Retina (tissue), 1 donor: Measurements from ENCODE around the gene RGS3.
A peak's percentile ranks its signal among the peaks of the same experiment; 100 is the strongest.
"Not testable (repeated sequence)": the region's sequence is repeated elsewhere in the genome, so short reads cannot be mapped to it uniquely, and the experiment has no call there.

Source experiments
- DNase-seq: peaks from one replicate; pipeline ENCODE4 v3.0.0-alpha.2; 2016

Gene RGS3

DNA sequence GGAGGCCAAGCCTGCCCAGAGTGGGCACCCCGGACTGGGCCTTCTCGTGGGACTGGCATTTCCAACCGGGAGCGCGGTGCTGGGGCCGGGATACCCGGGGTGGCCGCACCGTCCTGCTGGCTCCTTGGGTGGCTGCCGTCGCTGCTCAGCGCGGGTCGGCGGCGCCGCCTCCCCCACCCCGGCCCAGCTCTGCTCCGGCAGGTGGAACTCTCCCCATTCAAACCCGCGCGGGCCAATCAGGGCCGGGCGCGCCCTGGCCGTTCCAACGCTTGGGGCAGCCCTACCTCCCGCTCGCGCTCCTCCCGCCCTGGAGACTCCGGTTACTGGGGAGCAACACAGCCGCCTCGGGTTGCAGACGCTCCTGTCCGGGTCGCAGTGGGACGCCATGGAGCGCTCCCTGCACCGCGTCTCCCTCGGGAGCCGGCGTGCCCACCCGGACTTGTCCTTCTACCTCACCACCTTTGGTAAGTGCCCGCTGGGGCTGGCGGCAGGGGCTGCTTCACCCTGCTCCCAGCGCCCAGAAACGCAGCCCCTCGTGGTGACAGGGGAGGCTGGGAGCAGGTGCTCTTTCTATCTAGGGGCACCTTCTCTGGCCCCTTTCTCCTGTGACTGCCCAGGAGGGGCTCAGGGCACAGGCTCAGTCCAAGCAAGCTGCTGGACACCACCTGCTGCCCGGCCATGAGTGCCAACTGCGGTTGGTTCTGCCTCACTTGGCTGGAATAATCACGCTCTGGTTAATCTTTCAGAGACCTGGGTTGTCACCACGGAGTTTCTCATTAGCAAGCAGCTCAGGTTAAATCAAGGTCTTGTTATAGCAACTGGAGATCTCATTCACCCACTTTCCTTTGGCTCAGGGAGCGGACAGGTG is at the start of gene RGS3:
TSS of gene RGS3 (plus strand) at position 310 of the 868 bp plus-strand sequence. CDS start at position 386, 76 bp downstream.
- DNase-seq = peak; percentile 88

DNA sequence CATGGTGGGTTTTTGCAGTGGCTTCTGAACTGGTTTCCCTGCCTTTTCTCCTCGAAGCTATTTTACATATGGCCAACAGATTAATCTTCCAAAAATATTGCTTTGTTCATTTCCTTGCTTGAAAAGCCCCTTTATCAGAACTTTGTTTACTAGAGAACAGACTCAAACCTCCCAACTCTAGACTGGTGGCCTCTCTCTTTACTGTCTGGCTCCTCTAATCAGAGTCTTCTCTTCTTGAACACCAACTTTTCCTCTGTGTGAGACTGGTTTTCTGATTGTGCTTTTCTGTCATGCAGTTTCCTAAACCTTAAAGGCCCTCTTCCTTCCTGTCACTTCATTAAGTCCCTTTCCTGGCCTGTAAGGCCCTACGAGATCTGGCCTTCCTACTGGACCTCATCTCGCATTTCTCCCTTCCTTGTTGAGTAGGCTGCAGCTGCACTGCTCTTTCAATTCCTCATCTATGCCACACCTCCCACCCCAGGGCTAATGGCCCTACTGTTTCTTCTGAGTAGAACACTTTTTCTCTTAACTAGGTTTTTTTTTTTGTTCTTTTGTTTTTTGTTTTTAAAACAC is 47.3 kb upstream of the RGS3 start:
- no peak for DNase-seq

- DNase-seq = no peak
Observed at GRCh38 chr9:113417370-113417769, 46.2 kb upstream of the RGS3 start.

DNA sequence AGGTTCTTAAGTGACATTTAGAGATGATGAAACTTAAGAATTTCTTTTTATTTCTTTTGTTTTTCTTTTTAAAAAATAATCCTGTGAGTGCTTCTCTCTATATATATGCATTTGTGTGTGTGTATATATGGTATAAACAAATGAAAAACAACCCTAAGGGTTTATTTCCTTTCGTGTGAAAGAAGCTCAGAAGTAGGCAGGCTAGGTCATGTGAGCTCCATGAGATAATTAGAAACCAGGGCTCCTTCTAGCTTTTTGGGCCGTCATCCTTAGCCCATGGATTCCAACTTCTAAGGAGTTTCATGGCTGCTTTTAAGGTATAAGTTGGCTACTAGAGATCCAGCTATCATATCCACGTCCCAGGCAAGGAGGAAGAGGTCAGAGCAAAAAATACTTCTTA is 41.8 kb upstream of the RGS3 start:
- no peak for DNase-seq

GRCh38 chr9:113425072-113425471 is 38.5 kb upstream of the RGS3 start:
- DNase-seq = no peak

DNA sequence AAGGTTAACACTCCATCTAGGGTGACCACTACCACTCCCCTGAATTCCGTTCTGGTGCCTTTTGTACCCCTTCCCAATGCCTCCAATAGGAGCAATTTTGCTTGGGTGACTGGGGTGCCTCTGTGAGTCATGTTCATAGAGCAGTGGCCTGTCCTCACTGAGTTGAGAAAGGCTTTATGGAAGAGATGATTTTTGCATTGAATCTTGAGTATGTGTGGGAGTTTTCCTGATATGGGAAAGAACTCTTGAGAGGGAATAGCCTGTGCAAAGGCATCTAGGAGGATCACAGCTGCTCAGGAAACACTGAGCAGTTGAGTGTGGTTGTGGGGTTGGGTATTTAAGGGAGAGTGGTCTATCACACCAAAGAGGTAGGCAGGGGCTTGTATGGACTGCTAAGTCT is 36.8 kb upstream of the RGS3 start:
- no peak for DNase-seq

DNA sequence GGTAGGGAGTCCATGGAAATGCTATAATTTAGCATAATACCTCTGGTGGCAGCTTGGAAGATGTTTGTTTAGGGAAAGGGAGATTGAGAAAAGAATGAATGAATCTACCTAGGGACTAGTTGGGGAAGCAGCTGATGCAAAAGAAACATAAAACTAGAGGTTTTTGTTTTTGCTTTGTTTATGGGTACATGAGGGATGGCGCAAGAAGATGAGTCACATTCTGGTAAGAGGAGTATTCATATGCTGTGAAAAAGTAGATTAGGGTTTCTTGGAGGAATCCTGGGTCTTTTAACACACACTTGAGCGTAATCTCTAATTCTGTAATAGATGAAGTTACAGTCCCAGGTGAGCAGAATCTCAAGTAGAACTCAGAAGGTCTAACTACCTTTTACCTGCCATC is 35.9 kb upstream of the RGS3 start:
- DNase-seq = no peak

DNA sequence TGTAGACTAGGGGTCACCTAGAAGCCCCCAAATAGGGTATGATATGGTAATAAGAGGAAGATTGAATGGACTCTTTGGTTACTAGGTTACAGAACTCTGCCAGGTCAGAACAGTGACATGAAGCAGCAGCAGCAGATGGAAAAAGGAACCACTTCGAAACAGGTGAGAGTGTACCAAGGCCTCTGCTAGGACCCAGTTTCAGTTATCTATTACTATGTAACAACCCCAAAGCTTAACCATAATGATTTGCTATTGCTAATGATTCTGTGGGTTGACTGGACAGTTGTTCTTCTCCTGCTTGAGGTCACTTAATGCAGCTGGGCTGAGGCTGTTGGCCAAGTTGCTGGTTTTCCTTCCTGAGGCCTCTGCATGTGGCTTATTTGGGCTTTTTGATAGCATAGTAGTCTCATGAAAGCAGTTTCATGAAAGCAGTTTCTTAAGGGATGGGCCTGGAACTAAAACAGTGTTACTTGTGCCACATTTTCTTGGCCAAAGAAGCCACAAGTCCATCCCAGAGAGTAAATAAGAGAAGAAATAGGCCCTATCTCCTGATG is 35.4 kb upstream of the RGS3 start:
- DNase-seq = no peak

GRCh38 chr9:113431191-113431590 is 32.3 kb upstream of the RGS3 start:
- DNase-seq = no peak

DNA sequence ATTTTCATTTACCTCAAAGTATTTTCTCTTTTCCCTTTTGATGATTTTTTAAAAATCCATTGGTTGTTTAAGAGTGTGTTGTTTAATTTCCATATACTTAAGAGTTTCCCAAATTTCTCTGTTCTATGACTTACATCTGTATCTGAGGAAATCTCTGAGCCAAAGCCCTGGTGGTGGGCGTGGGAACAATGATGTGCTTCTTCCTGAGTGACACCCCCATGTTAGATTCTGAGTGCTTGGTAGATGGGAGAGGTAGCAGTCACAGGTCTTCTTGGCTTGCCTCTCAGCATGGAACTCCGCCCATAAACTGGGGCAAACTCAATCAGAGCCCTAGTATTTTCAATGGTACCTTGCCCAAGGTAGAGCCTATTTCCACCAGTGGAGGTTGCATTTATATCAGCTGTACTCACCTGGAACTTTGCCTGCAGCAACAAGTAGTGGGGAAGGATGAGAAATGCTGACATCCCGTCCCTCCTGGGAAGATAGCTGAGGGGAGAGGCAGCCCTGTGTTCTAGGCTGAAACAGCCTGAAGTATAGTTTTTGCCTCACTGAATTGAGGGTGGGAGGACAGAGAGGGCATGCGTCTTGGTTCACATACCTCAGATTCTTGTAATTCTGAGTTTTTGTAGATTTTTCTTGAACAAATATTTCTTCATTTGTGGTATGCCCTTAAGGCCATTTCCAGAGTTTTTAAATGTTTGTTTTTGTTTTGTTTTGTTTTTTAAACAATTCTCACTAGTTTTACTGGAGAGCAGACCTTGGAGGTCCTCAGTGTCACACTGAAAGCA is 26.6 kb upstream of the RGS3 start:
- DNase-seq = no peak

GRCh38 chr9:113437716-113438115 is 25.8 kb upstream of the RGS3 start:
- DNase-seq = not testable (repeated sequence)

DNA sequence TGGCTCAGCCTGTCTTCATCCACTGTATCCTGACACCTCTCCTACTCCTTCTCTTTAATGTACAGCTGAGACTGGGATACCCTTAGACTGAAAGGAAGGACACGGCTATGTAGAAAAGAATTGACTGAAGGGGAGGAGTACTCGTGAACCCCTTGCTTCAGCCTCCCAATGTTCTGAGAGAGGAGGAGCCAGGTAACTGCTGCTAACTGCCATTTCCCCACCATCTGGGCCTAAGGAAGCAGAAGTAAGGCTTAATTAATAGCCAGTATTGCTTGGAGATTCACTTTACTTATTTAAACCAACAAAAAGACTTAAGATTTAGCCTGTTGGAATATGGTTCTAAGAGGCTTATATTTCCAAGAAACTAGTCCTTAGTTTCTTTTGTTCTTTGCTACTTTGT is 18.8 kb upstream of the RGS3 start:
- no peak for DNase-seq

GRCh38 chr9:113446323-113446740 is 17.2 kb upstream of the RGS3 start:
- DNase-seq = peak; percentile 63

- DNase-seq = no peak
Observed at GRCh38 chr9:113449376-113449775, 14.2 kb upstream of the RGS3 start.

DNA sequence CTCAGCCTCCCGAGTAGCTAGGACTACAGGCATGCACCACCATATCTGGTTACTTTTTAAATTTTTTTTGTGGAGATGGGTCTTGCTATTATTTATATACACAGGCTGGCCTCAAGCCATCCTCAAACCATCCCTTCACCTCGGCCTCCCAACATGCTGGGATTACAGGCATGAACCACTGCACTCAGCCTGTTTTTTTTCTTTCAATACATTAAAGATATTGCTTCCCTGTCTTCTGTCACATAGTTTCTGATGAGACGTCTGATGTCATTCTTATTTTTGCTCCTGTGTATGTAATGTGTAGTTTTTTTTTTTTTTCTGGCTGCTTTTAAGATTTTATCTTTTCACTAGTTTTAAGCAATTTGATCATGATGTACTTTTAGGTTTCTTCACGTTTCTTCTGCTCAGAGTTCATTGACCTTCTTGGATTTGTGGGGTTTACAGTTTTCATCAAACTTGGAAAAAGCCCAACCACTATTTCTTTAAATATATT is 11.4 kb upstream of the RGS3 start:
- no peak for DNase-seq

DNA sequence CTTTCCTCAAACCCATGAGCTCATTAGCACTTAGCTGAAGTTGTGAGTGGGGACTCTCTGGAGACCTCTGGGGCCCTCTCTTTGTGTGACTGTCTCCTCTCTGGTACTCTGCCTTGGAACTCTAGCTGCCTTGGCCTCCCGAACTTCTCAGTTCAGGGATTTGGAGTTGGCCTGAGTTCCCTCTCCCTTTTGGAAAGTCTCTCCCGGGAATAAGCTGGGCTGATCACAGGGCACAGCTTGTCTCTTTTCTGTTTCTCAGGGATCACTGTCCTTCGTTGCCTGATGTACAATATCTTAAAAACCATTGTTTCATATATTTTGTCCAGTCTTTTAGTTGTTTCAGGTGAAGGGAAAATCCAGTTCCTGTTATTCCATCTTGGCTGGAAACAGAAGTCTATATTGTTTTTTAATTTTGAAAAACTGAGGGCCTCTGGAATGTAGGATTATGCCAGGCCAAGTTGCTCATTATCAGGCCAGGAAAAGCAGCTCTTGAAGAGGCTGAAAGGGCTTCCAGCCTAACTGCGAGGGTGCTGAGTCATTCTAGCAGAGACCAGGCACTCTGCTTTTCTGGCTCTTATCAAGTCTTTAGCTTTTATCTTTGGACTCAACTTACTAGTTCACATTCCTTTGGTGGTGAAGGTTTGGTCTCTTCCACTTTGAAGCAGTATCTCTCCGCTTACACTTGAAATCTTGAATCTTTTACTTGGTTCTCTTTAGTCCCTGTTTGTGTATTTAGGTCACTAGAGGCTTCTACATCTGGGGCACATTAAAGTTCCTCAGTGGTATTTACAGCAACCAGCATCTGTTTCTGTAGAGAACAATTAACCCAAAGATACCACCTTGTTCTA is 8.4 kb upstream of the RGS3 start:
- peak; percentile 23 for DNase-seq

GRCh38 chr9:113456235-113456634 is 7.3 kb upstream of the RGS3 start:
- no peak for DNase-seq

DNA sequence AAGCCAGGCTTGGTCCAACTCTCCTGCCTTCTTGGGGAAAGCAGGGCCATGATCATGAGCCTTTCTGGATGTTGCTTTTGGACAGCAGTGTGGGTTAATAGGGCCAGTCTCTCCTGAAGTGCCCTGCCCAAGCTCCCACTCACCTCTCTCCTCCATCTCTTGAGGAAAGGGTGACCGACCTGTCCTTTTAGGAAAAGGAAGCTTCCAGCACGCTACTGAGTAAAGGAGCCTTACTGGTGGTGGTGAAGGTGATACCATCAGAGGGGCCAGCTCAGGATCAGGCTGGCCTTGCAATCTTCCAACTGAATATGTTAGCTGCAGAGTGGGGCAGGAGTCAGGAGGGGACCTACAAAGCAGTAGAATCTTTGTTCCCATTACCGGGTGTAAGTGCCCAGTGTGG is 2.2 kb upstream of the RGS3 start:
- DNase-seq = no peak

- no peak for DNase-seq
Observed at GRCh38 chr9:113461943-113462342, 1.6 kb upstream of the RGS3 start.

- DNase-seq = no peak
Observed at GRCh38 chr9:113462781-113463286, 693 bp upstream of the RGS3 start.

DNA sequence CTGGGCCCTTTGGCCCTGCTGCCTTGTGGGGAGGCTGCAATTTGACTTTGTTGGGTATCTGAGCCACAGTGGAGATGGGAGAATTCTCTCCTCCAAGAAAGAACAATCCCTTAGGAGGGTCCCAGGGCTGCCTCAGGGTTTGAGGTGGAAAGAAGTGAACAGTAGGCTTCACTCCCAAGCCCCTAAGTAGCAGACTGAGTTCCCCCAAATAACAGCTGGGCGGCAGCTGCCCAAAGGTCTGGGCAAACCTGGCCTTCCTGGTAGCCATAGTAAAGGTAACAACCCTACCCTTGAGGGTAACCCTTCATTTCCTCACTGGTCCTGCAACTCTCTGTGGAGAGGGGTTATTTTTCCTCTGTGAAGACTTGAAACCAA is 746 bp downstream of the RGS3 start:
- no peak for DNase-seq

DNA sequence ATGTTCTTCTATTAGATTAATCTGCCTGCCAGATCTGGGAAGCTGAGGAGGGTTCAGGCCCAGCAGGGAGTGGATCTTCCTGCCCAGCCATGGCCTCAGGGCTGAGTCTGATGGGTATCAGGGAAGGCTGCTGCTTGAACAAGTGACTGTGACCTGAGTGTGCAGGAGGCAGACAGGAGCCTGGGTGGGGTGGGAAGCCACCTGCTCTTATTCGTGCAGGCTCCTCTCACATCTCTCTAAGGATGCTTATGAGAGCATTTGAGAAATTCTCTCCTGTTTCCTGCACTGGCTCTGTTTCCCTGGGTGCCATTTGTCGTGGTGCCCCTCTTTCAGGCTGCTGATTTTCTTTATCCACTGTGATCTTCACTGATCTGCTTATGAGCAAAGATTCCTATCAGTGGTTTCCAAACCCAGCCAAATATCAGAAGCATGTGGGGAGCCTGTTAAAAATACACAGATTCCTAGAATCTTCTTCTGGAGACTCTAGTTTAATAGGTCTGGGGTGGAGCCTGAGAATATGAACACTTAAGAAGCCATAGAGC is 2.1 kb downstream of the RGS3 start:
- peak; percentile 41 for DNase-seq
